GM18498 (cell line): ENCODE data around the gene GRAP2.

Experiments
- ATAC-seq: cut with Tn5 transposase; IDR thresholded peaks from one replicate; pipeline ENCODE4 v1.9.1; 2021; ENCODE audit warnings: mild to moderate bottlenecking, moderate library complexity; ENCODE audit not compliant: unreplicated experiment

The GRAP2 gene

DNA sequence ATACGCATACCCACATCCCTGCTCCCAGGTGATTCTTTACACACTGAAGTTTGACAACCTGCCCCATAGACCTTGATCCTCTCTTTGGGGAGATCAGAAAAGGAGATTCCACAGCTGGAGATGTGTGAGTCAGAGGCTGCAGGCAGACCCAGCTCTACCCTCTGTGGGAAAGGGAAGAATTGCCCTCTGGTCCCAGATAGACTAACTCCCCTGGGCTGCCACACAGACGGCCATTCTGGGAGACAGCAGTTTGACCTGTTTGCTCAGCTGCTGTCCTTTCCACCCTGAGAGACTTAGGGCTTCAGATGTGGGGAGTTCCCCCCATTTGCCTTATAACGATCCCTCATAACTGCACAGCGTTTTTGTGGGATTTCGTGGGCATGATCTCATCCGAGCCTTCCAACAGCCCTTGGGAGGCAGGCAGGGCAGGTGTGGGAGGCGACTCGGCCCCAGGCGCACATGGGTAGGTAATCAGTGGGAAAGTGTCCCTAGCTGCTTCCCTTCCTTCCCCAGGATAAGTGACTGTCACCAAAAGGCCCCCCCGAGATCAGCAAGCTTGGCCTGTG lies 107.9 kb downstream of the GRAP2 start:
- no peak for ATAC-seq

DNA sequence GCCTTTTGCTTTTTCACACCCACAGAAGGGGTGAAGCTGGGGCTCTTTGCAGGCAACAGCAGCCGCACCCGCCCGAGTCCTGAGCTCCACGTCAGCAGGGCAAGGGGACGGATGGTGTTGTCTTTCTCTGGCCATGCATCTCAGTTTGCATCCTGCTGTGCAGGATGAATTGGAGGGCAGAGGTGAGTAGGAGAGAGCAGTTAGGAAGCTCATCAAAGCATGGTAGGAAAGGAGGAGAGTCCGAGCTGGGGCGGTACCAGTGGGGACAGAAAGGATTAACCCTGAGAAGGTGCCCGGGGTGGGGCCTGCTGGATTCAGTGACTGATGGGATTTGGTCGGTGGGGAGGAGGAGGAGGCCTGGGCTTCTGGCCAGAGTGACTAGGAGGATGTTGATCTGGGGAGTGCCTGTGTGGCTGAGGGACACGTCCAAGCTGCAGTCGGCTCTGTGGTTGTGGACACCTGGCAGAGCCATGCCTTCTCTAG lies 108.4 kb downstream of the GRAP2 start:
- no peak for ATAC-seq

DNA sequence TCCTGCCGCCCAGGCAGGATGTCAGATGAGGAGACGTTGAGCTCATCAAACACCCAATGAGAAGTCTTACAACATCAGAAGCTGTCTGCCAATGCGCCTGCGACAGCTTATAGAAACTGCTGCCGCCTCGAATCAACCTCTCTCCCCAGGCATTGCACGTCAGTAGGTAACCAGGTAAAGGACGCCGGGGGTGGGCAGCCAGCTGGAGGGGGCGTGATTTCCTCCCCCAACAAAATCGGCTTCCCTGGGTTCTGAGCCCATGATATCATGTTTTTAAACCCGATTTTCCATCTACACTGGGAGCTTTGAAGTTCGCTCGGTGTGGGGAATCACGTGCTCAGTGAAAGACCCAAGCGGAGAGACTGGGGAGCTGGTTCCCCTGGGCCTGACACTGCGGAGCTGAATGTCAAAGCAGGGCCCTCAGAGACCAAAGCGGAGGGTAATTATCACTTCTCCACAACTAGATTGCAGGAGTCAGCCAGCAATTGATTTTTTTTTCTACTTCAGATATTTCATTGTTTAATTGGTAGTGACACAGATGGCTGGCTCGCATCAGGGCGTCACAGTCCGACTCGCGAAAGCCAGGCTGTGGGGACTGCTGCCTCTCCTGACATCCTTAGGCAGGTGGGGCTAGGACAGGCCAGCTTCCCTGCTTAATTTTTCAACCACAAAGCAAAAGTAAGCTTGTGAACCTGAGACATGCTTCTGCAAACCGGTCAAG lies 109.2 kb downstream of the GRAP2 start:
- ATAC-seq: no peak

DNA sequence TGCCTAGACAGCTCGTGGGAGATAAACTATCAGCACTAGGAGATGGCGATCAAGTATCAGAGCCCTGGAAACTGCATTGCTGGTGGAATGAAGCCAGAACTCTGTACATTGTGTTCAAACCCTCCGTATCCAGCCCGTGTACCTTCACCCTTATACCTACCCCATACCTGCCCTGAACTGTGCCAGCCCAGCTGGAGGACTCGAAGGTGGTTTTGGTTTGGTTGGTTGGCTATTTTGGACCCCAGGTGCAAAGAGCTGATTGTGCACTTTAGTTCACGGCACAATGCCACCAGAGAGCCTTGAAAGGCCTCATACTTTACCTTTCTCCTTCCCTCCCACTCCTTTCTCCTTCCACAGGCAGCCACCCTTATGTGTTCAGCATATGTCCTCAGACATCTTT lies 109.9 kb downstream of the GRAP2 start:
- ATAC-seq: no peak

DNA sequence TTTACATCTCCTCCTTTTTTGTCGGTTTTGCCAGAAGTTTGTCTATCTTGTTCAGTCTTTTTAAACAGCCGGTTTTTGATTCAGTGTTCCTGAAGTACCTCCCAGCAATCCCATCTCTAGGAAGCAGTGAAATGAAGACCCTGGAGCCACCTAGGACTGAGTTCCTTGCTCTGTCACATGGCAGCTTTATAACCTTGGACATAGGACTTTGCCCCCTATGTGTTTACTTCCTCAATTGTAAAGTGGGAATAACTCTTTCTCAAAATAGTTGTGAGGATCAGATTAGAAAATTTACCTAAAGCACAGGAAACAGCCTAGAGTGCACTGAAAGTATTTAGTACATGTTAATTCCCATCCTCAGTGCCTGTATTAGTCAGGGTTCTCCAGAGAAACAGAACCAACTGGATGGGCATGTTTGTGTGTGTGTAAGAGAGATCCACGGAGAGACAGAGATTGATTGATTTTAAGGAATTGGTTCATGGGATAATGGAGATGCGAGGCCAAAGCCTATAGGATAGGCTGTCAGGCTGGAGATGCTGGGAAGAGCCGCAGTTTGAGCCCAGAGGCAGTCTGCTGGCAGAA lies 113.9 kb downstream of the GRAP2 start:
- ATAC-seq: no peak

DNA sequence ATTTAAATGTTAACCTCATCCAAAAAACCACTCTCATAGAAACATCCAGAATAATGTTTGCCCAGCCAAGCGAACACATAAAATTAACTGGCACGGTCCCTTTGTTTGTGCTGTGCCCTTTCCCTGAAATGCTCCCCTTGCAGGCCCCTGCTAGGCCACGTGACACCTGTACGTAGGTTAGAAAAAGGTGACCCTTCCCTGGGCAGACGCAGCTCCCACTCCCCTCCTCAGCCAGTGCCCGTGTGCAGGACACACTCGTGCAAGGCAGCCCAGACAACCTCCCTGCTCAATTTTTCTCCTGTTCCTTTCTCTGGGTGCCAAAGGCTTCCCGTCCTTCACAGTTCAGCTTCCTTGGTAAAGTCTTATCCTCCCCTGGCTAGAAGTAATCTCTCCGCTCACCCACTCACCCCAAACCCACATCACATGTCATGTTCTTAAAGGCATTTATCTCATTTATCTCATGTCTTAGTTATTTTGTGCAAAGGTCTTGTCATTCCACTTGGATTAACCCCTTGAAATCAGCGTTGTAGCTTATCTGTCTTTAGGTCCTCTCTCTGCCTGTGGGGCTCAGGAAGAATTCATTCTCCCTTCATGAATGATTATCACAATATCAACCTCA lies 114.6 kb downstream of the GRAP2 start:
- ATAC-seq: no peak

DNA sequence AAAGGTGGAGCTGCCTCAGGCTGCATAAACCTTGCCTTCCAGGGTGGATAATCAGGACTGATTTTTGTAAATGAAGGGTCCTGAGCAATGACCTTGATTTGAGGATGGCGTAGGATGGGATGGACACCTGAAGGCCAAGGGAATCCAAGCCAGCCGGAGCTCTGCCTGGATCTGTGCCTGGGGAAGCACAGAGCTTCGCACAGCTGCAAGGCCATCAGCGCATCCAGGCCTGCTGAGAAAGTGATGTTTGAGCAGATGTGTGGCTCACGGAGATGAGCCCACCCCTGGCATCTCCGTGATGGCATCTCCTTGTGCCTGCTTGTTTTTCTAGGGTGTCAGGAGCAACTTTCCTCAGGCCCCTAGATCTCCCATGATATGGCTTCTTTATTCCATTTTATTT lies 117.2 kb downstream of the GRAP2 start:
- no peak for ATAC-seq

DNA sequence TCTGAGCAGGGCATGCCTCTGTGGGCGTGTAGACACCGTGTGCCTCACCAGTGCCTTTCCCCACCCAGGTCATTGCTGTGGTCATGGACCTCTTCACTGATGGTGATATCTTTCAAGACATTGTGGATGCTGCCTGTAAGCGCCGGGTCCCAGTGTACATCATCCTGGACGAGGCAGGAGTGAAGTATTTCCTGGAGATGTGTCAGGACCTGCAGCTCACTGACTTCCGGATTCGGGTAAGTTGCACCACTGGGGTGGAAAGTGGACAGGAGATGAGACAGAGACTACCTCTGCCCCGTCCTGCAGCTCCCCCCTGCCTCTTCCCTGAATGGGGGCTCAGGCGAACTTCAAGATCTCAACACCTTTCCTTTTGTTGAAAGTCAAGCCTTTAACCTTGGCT lies 118.2 kb downstream of the GRAP2 start:
- no peak for ATAC-seq

DNA sequence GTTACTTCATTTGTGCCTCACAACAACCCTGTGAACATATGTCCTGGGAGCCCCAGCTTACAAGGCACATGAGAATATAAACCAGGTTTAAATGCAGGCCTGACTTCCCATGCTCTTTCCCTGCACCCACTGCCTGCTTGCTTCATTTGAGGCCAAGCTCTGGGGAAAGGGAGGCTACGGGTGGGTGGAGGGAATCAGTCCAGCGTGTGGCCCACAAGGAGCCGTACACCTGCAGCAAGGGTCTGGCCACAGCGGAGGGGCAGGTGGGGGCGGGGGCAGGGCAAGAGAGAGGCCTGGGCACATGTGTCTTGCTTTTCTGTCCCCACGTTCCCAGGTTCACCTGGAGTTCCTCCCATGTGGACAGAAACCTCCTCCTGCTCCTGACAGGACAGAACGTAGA lies 120.1 kb downstream of the GRAP2 start:
- ATAC-seq: no peak

DNA sequence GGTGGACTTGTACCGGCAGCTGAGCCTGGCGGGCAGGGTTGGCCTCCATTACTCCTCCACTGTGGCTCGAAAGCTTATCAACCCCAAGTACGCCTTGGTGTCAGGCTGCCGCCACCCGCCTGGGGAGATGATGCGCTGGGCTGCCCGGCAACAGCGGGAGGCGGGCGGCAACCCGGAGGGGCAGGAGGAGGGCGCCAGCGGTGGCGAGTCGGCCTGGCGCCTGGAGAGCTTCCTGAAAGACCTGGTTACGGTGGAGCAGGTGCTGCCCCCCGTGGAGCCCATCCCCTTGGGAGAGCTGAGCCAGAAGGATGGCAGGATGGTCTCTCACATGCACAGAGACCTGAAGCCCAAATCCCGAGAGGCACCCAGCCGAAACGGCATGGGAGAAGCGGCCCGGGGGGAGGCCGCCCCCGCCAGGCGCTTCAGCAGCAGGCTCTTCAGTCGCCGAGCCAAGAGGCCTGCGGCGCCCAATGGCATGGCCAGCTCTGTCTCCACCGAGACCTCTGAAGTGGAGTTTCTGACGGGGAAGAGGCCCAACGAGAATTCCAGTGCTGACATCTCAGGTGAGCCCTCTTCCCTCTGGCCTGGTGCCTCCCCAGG lies 120.6 kb downstream of the GRAP2 start:
- ATAC-seq: no peak

DNA sequence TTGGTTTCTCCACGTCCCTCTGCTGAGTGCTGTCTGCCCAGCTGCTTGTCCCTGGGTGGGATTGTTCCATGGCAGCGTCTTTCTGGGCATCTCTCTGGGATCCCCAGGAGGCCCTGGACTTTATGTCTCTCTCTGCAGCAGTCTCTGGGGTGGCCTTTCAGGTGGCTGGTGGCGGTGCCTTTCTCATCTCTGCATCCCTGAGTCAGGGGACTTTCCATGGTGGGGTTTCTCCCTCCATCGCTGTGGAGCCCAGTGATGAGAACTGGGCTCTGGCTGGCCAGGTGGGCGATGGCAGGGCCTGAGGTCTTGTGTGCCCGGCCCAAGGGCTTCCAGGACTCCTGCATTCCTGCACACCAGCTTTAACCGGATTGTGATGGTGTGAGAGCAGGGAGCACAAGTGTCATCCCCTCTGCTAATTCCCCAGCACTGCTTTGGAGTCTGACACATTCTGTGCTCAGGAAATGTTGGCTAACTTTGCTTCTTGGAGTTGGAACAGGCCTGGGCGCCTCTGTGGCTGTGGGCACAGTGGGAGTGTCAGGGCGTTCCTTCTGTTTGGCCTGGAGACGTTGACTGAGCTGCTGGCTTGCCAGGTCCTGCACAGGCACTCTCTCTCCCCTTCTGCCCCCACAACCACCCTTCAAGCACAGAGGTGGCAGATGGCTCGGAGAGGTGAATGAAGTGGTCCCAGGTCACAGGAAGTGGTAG lies 121.8 kb downstream of the GRAP2 start:
- no peak for ATAC-seq
